ENCODE results near the gene ZFHX3.
"Not testable (repeated sequence)": the region's sequence is repeated elsewhere in the genome, so short reads cannot be mapped to it uniquely, and the experiment has no call there.

ZFHX3 gene, protein sequence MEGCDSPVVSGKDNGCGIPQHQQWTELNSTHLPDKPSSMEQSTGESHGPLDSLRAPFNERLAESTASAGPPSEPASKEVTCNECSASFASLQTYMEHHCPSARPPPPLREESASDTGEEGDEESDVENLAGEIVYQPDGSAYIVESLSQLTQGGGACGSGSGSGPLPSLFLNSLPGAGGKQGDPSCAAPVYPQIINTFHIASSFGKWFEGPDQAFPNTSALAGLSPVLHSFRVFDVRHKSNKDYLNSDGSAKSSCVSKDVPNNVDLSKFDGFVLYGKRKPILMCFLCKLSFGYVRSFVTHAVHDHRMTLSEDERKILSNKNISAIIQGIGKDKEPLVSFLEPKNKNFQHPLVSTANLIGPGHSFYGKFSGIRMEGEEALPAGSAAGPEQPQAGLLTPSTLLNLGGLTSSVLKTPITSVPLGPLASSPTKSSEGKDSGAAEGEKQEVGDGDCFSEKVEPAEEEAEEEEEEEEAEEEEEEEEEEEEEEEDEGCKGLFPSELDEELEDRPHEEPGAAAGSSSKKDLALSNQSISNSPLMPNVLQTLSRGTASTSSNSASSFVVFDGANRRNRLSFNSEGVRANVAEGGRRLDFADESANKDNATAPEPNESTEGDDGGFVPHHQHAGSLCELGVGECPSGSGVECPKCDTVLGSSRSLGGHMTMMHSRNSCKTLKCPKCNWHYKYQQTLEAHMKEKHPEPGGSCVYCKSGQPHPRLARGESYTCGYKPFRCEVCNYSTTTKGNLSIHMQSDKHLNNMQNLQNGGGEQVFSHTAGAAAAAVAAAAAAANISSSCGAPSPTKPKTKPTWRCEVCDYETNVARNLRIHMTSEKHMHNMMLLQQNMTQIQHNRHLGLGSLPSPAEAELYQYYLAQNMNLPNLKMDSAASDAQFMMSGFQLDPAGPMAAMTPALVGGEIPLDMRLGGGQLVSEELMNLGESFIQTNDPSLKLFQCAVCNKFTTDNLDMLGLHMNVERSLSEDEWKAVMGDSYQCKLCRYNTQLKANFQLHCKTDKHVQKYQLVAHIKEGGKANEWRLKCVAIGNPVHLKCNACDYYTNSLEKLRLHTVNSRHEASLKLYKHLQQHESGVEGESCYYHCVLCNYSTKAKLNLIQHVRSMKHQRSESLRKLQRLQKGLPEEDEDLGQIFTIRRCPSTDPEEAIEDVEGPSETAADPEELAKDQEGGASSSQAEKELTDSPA (N-terminal part only)

DNA sequence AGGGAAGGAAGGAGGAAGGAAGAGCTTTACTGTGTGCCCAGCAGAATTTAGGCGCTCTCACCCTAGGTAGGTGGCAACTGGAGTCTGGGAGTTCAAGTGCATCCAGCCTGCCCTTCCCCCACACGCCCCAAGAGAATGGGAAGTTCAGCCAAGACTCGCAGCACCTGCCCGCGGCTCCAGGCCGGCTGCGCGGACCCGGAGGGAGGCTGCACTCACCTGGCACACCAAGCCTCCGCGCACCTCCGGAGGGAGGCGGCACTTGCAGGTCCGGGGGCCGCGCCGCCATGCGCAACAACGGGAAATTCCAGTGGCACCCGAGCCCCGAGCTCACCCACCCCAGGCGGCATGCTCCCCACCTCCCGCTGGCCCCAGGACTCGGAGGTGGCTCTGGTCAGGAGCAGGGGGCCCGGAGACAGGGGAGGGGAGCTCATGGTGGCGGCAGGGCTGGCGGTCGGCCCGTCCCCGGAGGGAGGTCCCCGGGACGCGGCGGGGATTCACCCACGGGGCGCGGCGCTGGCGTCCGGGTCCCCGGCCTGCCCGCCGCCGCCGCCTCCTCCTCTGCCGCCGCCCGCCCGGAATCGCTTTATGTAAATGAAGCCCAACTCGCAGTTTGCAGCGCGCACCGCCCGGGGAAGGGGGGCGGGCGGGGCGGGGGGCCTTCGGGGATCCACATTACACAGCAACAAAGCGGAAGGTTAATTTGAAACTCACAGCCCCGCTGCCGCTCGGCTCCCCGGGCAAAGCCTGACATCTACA, at the start of gene ZFHX3:
Gene ZFHX3, minus strand, starts transcription at position 593 of the 756 bp plus-strand sequence. CDS start 87,983 bp downstream, outside the sequence.
- DNase-seq: no peak

GRCh38 chr16:73096510-73096909, 48.6 kb upstream of the ZFHX3 start:
- no peak for DNase-seq

GRCh38 chr16:73095885-73096421, 48.0 kb upstream of the ZFHX3 start:
- peak; percentile 15 for DNase-seq

DNA sequence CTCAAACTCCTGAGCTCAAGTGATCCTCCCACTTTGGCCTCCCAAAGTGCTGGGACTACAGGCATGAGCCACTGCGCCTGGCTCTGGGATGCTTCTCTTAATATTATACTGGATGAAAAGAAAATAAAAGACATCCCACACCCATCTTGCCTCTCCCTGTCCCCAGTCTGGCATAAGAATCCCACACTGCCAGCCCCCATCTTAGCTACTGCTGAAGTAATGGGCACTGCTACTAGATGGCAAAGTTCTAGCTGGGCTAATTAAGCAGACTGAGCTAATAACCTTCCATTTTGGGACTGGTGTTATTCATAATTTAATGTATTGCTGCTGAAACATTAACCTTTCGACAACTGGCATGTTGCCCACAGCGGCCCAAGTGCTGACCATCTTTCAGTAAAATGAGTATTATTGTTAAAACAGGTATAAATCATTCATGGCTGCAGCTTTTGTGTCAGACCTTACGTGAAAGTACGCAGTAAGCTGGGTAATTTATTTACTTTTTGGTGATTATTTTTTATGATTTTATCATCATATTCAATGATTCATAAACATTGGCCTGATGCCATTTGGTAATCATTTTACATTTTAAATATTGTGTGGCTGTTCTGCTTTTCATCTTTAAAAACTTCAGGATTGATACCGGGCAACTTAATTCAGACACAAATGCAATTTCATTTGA, 47.4 kb upstream of the ZFHX3 start:
- DNase-seq: peak; percentile 31

DNA sequence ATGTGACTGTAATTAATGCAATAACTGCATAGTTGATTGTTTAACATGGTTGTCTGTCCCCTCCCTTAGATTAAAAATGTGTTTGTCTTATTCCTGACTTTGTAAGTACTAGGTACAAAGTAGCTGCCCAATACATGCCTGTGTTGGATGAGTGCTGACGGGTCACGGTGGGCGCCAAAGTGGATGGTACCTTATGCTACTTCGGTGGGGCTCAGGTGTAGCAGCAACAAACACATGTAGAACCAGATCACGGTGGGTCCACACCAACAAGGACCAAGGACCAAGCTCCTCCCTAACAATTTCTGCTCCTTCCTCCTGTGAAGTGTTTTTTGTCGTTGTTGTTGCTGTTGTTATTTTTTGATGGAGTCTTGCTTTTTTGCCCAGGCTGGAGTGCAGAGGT, 46.4 kb upstream of the ZFHX3 start:
- no peak for DNase-seq

DNA sequence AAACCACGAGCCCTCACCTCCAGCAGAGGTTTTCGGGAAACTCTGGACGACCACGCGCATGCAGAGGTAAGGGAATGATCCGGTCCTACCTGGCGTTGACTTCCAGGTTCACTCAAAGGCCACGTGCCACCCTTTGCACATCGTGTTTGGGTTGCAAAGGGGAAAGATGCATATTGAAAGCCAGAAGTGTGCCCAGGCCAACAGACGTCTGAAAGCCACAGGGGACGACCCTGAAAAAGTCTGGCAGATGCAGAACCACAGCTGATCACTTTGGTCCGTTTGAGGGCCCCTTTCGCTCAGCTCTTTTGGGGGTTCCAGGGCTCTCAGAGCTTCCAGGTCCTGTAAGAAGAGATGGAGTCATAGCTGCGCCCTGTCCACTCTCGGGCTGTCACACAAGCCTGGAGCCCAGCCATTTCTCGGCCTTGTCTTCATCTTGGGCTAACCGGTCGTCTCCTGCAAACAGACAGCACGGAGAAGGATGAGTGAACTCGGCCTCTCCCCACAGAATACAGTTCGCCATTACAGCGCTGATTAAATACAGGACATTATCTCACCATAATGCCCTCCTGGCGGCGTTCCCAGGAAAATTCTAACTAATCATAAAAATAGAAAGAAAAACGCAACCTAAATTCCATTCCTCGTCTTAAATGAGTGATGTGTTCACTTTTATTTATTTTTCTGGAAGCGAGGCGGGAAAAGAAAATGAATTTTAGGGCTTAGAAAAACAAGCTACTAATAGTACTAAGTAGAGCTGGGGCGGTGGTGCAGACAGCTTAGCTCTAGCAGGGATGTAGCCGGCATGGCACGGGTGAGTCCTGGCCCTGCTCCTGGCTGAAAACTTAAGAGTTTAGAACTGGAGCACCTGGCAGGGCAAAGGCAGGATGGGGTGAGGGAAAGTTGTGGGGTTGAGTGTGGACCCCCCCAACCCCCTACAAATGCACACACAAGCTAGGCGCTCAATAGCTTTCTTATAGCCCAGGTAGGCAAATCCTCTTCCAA, 45.5 kb upstream of the ZFHX3 start:
- no peak for DNase-seq

DNA sequence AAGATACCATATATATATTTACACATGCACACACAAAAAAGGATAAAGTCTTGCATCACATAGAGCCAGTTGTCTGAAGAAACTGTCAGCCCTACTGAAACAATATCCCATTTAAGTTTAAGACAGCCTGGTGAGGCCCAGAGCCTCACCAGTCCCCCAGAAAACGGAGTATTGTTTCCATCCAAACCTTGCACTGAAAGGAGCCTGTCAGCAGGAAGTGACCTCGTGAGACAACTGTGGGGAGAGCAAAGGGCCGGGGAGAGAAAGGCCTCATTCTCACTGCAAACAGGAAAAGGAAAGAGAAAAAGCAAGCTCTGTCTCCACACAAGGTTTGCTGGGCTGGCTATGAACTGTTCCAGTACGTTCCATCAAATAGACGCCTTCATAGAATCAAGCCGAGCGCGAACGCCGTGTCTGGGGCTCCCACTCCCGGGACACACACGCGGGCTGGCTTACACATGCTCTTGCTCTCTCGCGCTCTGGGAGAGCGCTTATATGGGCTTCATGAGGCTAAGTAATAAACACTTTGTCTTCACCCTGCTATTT, 44.4 kb upstream of the ZFHX3 start:
- DNase-seq: no peak

DNA sequence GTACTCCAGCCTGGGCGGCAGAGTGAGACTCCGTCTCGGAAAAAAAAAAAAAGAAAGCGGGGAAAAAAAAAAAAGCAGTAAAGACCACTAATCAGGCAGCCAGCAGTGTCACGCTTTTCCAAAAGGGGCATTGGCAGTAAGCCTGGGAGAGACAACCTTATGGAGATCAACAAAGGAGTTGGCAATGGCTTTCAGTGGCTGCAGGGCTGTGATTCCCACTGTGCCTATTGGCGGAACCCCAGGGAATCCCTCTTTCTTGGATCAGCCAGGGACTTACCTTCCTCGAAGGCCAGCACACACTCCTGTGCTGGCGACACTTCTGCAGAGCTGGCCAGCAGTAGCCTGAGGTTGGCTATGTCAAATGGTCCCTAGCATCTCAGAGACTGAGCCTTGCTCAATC, 43.2 kb upstream of the ZFHX3 start:
- DNase-seq: no peak

- DNase-seq: no peak
Observed at GRCh38 chr16:73089420-73089819, 41.5 kb upstream of the ZFHX3 start.

GRCh38 chr16:73086108-73086507, 38.2 kb upstream of the ZFHX3 start:
- no peak for DNase-seq

- no peak for DNase-seq
Observed at GRCh38 chr16:73083271-73083670, 35.3 kb upstream of the ZFHX3 start.

- DNase-seq: not testable (repeated sequence)
Observed at GRCh38 chr16:73082634-73083051, 34.7 kb upstream of the ZFHX3 start.

DNA sequence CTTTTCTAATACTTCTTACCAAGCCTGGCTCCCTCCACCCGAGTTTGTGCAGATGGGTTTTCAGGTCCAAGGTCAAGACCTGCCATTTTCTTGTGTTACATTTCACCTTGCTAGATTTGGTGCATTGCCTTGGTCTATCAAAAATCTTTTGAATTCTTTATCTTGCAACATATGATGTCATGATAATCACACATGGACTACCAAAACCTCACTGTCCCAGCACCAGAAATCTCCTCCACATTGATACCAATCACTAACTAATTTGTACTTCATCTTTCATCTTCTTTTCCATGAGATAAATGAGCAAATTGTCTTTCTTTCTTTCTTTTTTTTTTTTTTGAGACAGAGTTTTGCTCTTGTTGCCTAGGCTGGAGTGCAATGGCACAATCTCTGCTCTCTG, 33.0 kb upstream of the ZFHX3 start:
- no peak for DNase-seq

DNA sequence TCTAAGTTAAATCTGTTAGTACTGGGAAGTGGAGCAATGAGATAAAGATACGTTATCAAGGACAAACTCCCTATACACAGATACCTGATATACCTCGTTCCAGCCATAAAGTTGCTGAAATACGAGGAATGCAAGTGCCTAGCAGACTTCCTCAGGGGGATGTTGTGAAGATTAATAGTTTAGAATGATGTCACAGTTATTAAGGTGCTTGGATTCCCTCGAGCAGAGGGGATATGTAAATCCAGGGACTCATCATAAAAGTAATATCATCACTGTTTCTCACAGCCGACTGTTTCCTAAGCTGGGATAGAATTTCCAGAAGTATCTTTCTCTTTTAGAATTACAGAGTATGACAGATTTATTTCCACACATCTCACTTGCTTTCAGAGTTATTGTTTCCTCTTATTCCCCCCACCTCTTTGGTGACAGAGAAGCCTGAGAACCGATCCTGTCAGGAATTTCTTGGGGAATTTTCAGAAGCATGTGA, 28.4 kb upstream of the ZFHX3 start:
- DNase-seq: no peak

DNA sequence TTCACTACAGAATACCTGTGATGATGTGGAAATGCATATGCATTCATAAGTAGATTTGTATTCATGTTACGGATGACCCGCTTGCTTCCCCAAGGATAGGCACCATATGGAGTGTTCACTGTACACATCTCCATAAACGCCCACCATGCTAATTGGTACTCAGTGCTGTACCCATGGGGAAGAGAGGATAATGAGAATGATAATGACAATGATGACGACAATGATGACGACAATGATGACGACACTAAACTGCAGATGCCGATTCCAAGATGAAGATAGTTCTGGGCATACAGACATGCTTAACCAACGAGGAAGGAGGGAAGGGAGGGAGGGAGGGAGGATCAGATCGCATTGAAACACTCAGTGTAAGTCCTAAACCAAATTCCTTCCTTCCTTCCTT, 26.5 kb upstream of the ZFHX3 start:
- DNase-seq: no peak

GRCh38 chr16:73072051-73072450, 24.1 kb upstream of the ZFHX3 start:
- not testable (repeated sequence) for DNase-seq

DNA sequence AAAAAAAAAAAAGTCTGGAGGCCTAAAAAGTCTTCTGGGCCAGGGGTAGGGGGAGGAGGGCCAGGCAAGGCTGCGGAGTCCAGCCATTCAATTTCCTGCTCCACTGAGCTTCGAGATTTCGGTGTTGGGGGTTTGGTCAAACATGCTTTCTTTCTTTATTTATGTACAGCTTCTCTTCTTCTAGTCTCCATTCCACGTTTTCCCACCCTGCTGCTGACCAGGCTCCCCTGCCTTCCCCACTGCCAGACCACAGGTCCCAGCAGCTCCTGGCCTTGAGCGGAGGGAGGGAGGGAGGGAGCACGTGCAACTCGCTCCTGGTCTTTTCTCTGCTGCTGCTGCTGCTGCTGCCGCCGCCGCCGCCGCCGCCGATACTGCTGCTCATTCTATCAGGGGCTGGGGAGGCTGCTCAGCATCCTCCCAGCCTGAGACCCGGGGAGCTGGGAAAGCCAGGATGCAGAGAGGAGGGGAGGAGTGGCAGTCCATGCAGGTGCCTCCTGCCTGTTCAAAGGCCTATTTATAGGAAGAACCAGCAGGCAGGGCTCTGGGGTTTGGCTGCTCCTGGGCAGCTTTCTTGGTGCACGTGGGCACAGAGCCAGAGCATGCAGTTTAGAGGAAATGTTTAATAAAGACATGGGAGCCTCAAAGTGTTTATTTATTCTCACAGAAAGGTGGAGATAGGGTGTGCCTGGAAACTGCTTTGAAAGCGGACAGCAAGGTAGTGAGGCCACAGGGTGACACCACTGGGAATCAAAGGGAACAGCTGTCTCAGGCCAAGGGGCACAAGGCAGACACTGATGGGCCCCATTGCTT, 23.4 kb upstream of the ZFHX3 start:
- DNase-seq: peak; percentile 54

- DNase-seq: no peak
Observed at GRCh38 chr16:73069581-73070262, 21.8 kb upstream of the ZFHX3 start.

Measured in NCI-H1417 treated with DMSO at 0.1 percent for 48 hours (cell line).